Measurements from ENCODE around the gene DNAJC15. TPM values are rescaled to one million over a fixed set of nuclear protein-coding genes. Genes with fewer than 3 reads are reported as not detected.

DNAJC15 gene
- total and polyA plus RNA-seq, 2 experiments from 2014 or later = 25.9 to 70.5 TPM

GRCh38 chr13:43014162-43014561 is 9.2 kb upstream of the DNAJC15 start:
- Histone ChIP-seq H2AFZ (no peak overlapping the region), H3F3A (ENCODE audit: insufficient read depth) (peaks cover 5% of the 10 kb centered on the region), H3K27me3 (replicated peaks; ENCODE audit: insufficient read depth) (no peaks in the 10 kb centered on the region), H3K9me3 (ENCODE audit: low read depth) (no peaks in the 10 kb centered on the region), H3K4me3 (no peak overlapping the region), H3K4me1 (ENCODE audit: insufficient read depth) (peaks cover 9% of the 10 kb centered on the region), H3K4me2 (ENCODE audit: unreplicated experiment) (no peak overlapping the region), H3K9me2 (ENCODE audit: insufficient read depth) (no peaks in the 10 kb centered on the region), H3K36me3 (ENCODE audit: low read depth) (no peaks in the 10 kb centered on the region), H3K9ac (no peak overlapping the region), H3K27ac (no peak overlapping the region), H4K20me1 (ENCODE audit: insufficient read depth) (no peaks in the 10 kb centered on the region), H3K79me2 (ENCODE audit: insufficient read depth) (no peaks in the 10 kb centered on the region)
- no peak for DNase-seq
- in situ Hi-C loops (cut with MboI) = no loop called here
- TF ChIP-seq EZH2 (IDR thresholded peaks at IDR 0.05; ENCODE audit: insufficient read depth, poor library complexity, severe bottlenecking) (no peak), EZH2phosphoT487 (IDR thresholded peaks at IDR 0.05; ENCODE audit: insufficient read depth, low read depth) (no peak)
- WGBS, 2 experiments (ENCODE audit: low coverage in 1 of 2, low lambda C conversion rate in 2 of 2, missing lambda C conversion rate in 2 of 2) = 42 to 45% methylated on average over 3 of the region's 3 CpGs

- H3K4me3 ChIP-seq = no peak overlapping the region
- H3K9me2 ChIP-seq (ENCODE audit: insufficient read depth) = no peaks in the 10 kb centered on the region
- no peaks in the 10 kb centered on the region for H3K27me3 ChIP-seq (replicated peaks; ENCODE audit: insufficient read depth)
- TF ChIP-seq EZH2 (IDR thresholded peaks at IDR 0.05; ENCODE audit: insufficient read depth, poor library complexity, severe bottlenecking) (no peak), EZH2phosphoT487 (IDR thresholded peaks at IDR 0.05; ENCODE audit: insufficient read depth, low read depth) (no peak)
- H3K4me1 ChIP-seq (ENCODE audit: insufficient read depth) = no peaks in the 10 kb centered on the region
- DNase-seq = no peak
- H4K20me1 ChIP-seq (ENCODE audit: insufficient read depth) = no peaks in the 10 kb centered on the region
- no peak overlapping the region for H2AFZ ChIP-seq
- H3K4me2 ChIP-seq (ENCODE audit: unreplicated experiment) = no peak overlapping the region
- H3K27ac ChIP-seq = no peak overlapping the region
- no peaks in the 10 kb centered on the region for H3F3A ChIP-seq (ENCODE audit: insufficient read depth)
- in situ Hi-C loops (cut with MboI) = no loop called here
- 61% methylated on average over 5 of the region's 5 CpGs for WGBS, 2 experiments (ENCODE audit: low coverage in 1 of 2, low lambda C conversion rate in 2 of 2, missing lambda C conversion rate in 2 of 2)
- H3K79me2 ChIP-seq (ENCODE audit: insufficient read depth) = no peaks in the 10 kb centered on the region
- H3K9me3 ChIP-seq (ENCODE audit: low read depth) = no peaks in the 10 kb centered on the region
- no peak overlapping the region for H3K9ac ChIP-seq
- no peaks in the 10 kb centered on the region for H3K36me3 ChIP-seq (ENCODE audit: low read depth)
Observed at GRCh38 chr13:43016226-43016625, 7.2 kb upstream of the DNAJC15 start.

GRCh38 chr13:43019811-43020210 is 3.6 kb upstream of the DNAJC15 start:
- Histone ChIP-seq H3K4me1 (ENCODE audit: insufficient read depth) (no peaks in the 10 kb centered on the region), H2AFZ (no peak overlapping the region), H3K9ac (no peak overlapping the region), H3K79me2 (ENCODE audit: insufficient read depth) (peaks cover 12% of the 10 kb centered on the region), H3K27ac (no peak overlapping the region), H3K36me3 (ENCODE audit: low read depth) (no peaks in the 10 kb centered on the region), H3K4me2 (ENCODE audit: unreplicated experiment) (no peak overlapping the region), H3K9me3 (ENCODE audit: low read depth) (no peaks in the 10 kb centered on the region), H3F3A (ENCODE audit: insufficient read depth) (no peaks in the 10 kb centered on the region), H3K27me3 (replicated peaks; ENCODE audit: insufficient read depth) (no peaks in the 10 kb centered on the region), H3K4me3 (no peak overlapping the region), H3K9me2 (ENCODE audit: insufficient read depth) (no peaks in the 10 kb centered on the region), H4K20me1 (ENCODE audit: insufficient read depth) (no peaks in the 10 kb centered on the region)
- DNase-seq = no peak
- TF ChIP-seq EZH2phosphoT487 (IDR thresholded peaks at IDR 0.05; ENCODE audit: insufficient read depth, low read depth) = no peak
- TF ChIP-seq EZH2 (IDR thresholded peaks at IDR 0.05; ENCODE audit: insufficient read depth, poor library complexity, severe bottlenecking) = no peak
- 70 to 82% methylated on average over 2 of the region's 2 CpGs for WGBS, 2 experiments (ENCODE audit: low coverage in 1 of 2, low lambda C conversion rate in 2 of 2, missing lambda C conversion rate in 2 of 2)
- in situ Hi-C loops (cut with MboI) = no loop called here

GRCh38 chr13:43020794-43021193 is 2.6 kb upstream of the DNAJC15 start:
- no peaks in the 10 kb centered on the region for H3K9me3 ChIP-seq (ENCODE audit: low read depth)
- no peaks in the 10 kb centered on the region for H3F3A ChIP-seq (ENCODE audit: insufficient read depth)
- peaks cover 21% of the 10 kb centered on the region for H3K79me2 ChIP-seq (ENCODE audit: insufficient read depth)
- no peak overlapping the region for H3K9ac ChIP-seq
- no peak for DNase-seq
- no peak for TF ChIP-seq EZH2phosphoT487 (IDR thresholded peaks at IDR 0.05; ENCODE audit: insufficient read depth, low read depth)
- TF ChIP-seq EZH2 (IDR thresholded peaks at IDR 0.05; ENCODE audit: insufficient read depth, poor library complexity, severe bottlenecking) = no peak
- 0 out of 2 replicates have a peak, but pooled peaks cover 7% of the 10 kb centered on the region for H3K4me1 ChIP-seq (ENCODE audit: insufficient read depth)
- no peaks in the 10 kb centered on the region for H3K27me3 ChIP-seq (replicated peaks; ENCODE audit: insufficient read depth)
- peak overlapping the region; percentile 35; the same call in 1 of the 2 replicates for H2AFZ ChIP-seq
- H4K20me1 ChIP-seq (ENCODE audit: insufficient read depth) = no peaks in the 10 kb centered on the region
- no peak overlapping the region for H3K4me2 ChIP-seq (ENCODE audit: unreplicated experiment)
- WGBS, 2 experiments (ENCODE audit: low coverage in 1 of 2, low lambda C conversion rate in 2 of 2, missing lambda C conversion rate in 2 of 2) = 7 to 17% methylated on average over 1 of the region's 1 CpG
- no peaks in the 10 kb centered on the region for H3K9me2 ChIP-seq (ENCODE audit: insufficient read depth)
- no peaks in the 10 kb centered on the region for H3K36me3 ChIP-seq (ENCODE audit: low read depth)
- H3K4me3 ChIP-seq = no peak overlapping the region
- in situ Hi-C loops (cut with MboI) = no loop called here
- H3K27ac ChIP-seq = no peak overlapping the region

All from GM23248 (cell line).